Measurements from ENCODE around the gene DMD. TPM values are rescaled to one million over a fixed set of nuclear protein-coding genes. Genes with fewer than 3 reads are reported as not detected.

DMD gene
- total and polyA plus RNA-seq, 2 of the 13 experiments (the other 11 are each of a cell fraction or from before 2014, with no cell fraction given), result 17.6 to 25.9 TPM

GRCh38 chrX:31429915-31430314 is 1781.4 kb downstream of the DMD start:
- no TSS peak for BruUV-seq (replicated peaks)
- CTCF ChIA-PET (ENCODE audit: low intra/inter-chr PET ratio, low total read pairs), result no interaction called here

GRCh38 chrX:31423609-31424189 is 1787.7 kb downstream of the DMD start:
- no peaks in the 10 kb centered on the region for H3K27me3 ChIP-seq (ENCODE audit: control insufficient read depth in 1 of 2, insufficient read depth in 2 of 2, low read length in 2 of 2)
- no peaks in the 10 kb centered on the region for H3K36me3 ChIP-seq (replicated peaks in 1 of 2; ENCODE audit: control insufficient read depth in 1 of 2, insufficient read depth in 2 of 2, low read length in 2 of 2)
- FAIRE-seq, result peak; percentile 81
- peak; percentile 65 for ATAC-seq
- BruUV-seq (replicated peaks), result no TSS peak
- no peak overlapping the region for H3K9ac ChIP-seq (ENCODE audit: insufficient read depth, low read depth, low read length)
- peak; percentile 15 for DNase-seq (ENCODE audit: low spot score)
- POLR2A ChIA-PET, result no interaction called here
- in situ Hi-C loops (cut with HindIII; ENCODE audit: extremely low pct_ligation_motif_present, low pct_unique_long_range_greater_than_20kb), result loop anchor here (10.0 kb wide), 1 partner anchor 379 kb away; no protein-coding TSS in a partner anchor
- CTCF ChIA-PET (ENCODE audit: low intra/inter-chr PET ratio, low total read pairs), result interaction anchor here (1.2 to 1.8 kb wide), 3 partner anchors 144 to 385 kb away, joined by 3 to 10 read pairs (median 3); no protein-coding TSS in a partner anchor
- H2AFZ ChIP-seq (ENCODE audit: low read length), result no peak overlapping the region
- H3K27ac ChIP-seq (ENCODE audit: extremely low read length, insufficient read depth, low read length), result no peak overlapping the region
- no peak overlapping the region for H3K4me3 ChIP-seq (replicated peaks in 1 of 3; ENCODE audit: insufficient read depth in 1 of 3, low read depth in 2 of 3, low read length in 3 of 3)
- H3K79me2 ChIP-seq (ENCODE audit: insufficient read depth, low read length), result no peaks in the 10 kb centered on the region
- H3K4me1 ChIP-seq (ENCODE audit: insufficient read depth, low read length), result no peaks in the 10 kb centered on the region
- no peaks in the 10 kb centered on the region for H4K20me1 ChIP-seq (ENCODE audit: insufficient read depth, low read length)
- WGBS (ENCODE audit: low lambda C conversion rate), result 17% methylated on average over 6 of the region's 6 CpGs
- intact Hi-C loops (cut with micrococcal nuclease; ENCODE audit: unreplicated experiment), result loop anchor here (1.0 to 2.0 kb wide), 3 partner anchors 144 to 387 kb away; no protein-coding TSS in a partner anchor
- H3K4me2 ChIP-seq (ENCODE audit: low read depth, low read length), result no peak overlapping the region
- no peaks in the 10 kb centered on the region for H3K9me3 ChIP-seq (ENCODE audit: low read length)
- TF ChIP-seq NFKBIZ (CRISPR knock-in tag; IDR thresholded peaks at IDR 0.05) (no peak), SMC3 (IDR thresholded peaks at IDR 0.05; ENCODE audit: low read length) (peak; percentile 75), EP300 (IDR thresholded peaks at IDR 0.05; ENCODE audit: low read depth in 2 of 2, low read length in 2 of 2) (no peak), EP300 (CRISPR knock-in tag; IDR thresholded peaks at IDR 0.05; ENCODE audit: borderline replicate concordance) (no peak), TAF15 (IDR thresholded peaks at IDR 0.05; ENCODE audit: low read depth, low read length, poor library complexity, severe bottlenecking) (no peak), FOXC1 (CRISPR knock-in tag; IDR thresholded peaks at IDR 0.05; ENCODE audit: borderline replicate concordance) (no peak), RNF219 (CRISPR knock-in tag; IDR thresholded peaks at IDR 0.05) (no peak), SALL2 (CRISPR knock-in tag; IDR thresholded peaks at IDR 0.05) (no peak), SPEN (CRISPR knock-in tag; IDR thresholded peaks at IDR 0.05; ENCODE audit: low read depth) (no peak), MED8 (CRISPR knock-in tag; IDR thresholded peaks at IDR 0.05; ENCODE audit: insufficient replicate concordance) (no peak)

More at GRCh38 chrX:31429915-31430314, 1781.4 kb downstream of the DMD start:
- Histone ChIP-seq H3K79me2 (ENCODE audit: insufficient read depth, low read length) (no peaks in the 10 kb centered on the region), H3K9me3 (ENCODE audit: low read length) (no peaks in the 10 kb centered on the region), H3K27ac (ENCODE audit: extremely low read length, insufficient read depth, low read length) (no peak overlapping the region), H3K4me2 (ENCODE audit: low read depth, low read length) (no peak overlapping the region), H4K20me1 (ENCODE audit: insufficient read depth, low read length) (no peaks in the 10 kb centered on the region), H2AFZ (ENCODE audit: low read length) (no peak overlapping the region), H3K4me3 (replicated peaks in 1 of 3; ENCODE audit: insufficient read depth in 1 of 3, low read depth in 2 of 3, low read length in 3 of 3) (no peak overlapping the region), H3K9ac (ENCODE audit: insufficient read depth, low read depth, low read length) (no peak overlapping the region), H3K4me1 (ENCODE audit: insufficient read depth, low read length) (no peaks in the 10 kb centered on the region), H3K36me3 (replicated peaks in 1 of 2; ENCODE audit: control insufficient read depth in 1 of 2, insufficient read depth in 2 of 2, low read length in 2 of 2) (no peaks in the 10 kb centered on the region), H3K27me3 (ENCODE audit: control insufficient read depth in 1 of 2, insufficient read depth in 2 of 2, low read length in 2 of 2) (no peaks in the 10 kb centered on the region)
- no peak for FAIRE-seq
- POLR2A ChIA-PET, result no interaction called here
- ATAC-seq, result no peak
- WGBS (ENCODE audit: low lambda C conversion rate), result 42% methylated on average over 6 of the region's 6 CpGs
- in situ Hi-C loops (cut with HindIII; ENCODE audit: extremely low pct_ligation_motif_present, low pct_unique_long_range_greater_than_20kb), result loop anchor here (10.0 kb wide), 1 partner anchor 385 kb away; no protein-coding TSS in a partner anchor
- intact Hi-C loops (cut with micrococcal nuclease; ENCODE audit: unreplicated experiment), result no loop called here
- DNase-seq (ENCODE audit: low spot score), result no peak
- no peak for TF ChIP-seq ZNF282 (IDR thresholded peaks at IDR 0.05; ENCODE audit: partially characterized antibody)
- no peak for TF ChIP-seq ZNF691 (CRISPR knock-in tag; IDR thresholded peaks at IDR 0.05; ENCODE audit: borderline replicate concordance, low read depth)
- no peak for TF ChIP-seq ZNF224 (CRISPR knock-in tag; IDR thresholded peaks at IDR 0.05)
- TF ChIP-seq CEBPB (IDR thresholded peaks at IDR 0.05; ENCODE audit: borderline replicate concordance, low read depth, low read length), result 0 out of 2 replicates have a peak, but pooled peaks have one; percentile 3
- TF ChIP-seq KDM4B (CRISPR knock-in tag; IDR thresholded peaks at IDR 0.05), result no peak
- TF ChIP-seq MAFG (CRISPR knock-in tag; IDR thresholded peaks at IDR 0.05), result no peak
- TF ChIP-seq HDAC6 (IDR thresholded peaks at IDR 0.05; ENCODE audit: low read depth, low read length), result no peak

Data from HepG2 (cell line).